GM19238 (cell line): Measurements from ENCODE around the gene APOM.

Experiments used
- DNase-seq: peaks from one replicate; pipeline ENCODE4 v3.0.0; 2011; ENCODE audit warnings: low spot score; ENCODE audit not compliant: insufficient read length

The APOM gene

DNA sequence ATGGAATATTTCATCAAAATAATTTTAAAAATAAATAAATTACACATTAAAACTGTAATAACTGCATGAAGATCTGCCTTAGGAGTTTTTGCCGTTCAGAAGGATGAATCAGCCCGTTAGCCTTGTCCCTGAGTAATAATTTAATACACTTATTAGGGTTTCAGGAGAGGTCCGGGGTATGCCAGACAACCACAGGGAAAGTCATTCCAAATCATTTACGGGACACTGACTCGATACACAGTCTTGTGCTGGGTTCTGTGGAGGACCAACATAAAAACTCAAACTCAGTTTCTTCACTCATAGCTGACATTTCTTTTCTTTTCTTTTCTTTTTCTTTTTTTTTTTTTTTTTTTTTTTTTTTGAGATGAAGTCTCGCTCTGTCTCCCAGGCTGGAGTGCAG lies 50.2 kb downstream of the APOM start:
- no peak for DNase-seq

DNA sequence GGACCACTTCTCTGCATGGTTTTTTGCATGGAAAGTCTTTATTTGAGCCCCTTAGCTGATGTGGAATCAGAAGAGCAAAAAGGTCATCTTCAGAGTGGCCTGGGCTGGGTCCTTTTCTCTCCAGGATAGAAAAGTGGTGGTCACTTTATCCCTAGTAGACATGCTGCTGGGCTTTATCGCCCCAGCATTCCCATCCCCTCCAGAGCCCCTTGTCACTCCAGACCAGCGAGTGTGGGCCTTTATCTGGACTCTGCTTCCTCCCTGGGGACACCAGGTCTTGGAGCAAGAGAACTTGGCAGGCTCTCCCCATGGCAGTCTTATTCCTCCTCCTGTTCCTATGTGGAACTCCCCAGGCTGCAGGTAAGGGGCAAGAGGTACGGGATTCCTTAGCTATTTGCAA lies 50.9 kb downstream of the APOM start, which contains the start of gene LY6G6F:
Gene LY6G6F (plus strand): TSS at position 268 of the 400 bp plus-strand sequence. CDS start 41 bp downstream, at position 309.
- no peak for DNase-seq

DNA sequence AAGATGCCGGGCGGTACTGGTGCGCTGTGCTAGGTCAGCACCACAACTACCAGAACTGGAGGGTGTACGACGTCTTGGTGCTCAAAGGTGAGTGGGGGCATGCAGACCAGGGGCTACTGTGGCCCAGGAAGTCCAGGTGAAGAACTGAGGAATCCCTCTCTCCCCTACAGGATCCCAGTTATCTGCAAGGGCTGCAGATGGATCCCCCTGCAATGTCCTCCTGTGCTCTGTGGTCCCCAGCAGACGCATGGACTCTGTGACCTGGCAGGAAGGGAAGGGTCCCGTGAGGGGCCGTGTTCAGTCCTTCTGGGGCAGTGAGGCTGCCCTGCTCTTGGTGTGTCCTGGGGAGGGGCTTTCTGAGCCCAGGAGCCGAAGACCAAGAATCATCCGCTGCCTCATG lies 52.0 kb downstream of the APOM start:
- no peak for DNase-seq
